Activated effector memory CD4-positive, alpha-beta T cell treated with anti-CD3 and anti-CD28 coated beads, Interleukin-2, amount 50 U/mL, for 16 hours (primary cell): ENCODE data around the gene SEMA3F.

ENCODE experiments used
- DNase-seq: peaks from one replicate; pipeline ENCODE4 v3.0.0-alpha.2; 2020

SEMA3F gene

DNA sequence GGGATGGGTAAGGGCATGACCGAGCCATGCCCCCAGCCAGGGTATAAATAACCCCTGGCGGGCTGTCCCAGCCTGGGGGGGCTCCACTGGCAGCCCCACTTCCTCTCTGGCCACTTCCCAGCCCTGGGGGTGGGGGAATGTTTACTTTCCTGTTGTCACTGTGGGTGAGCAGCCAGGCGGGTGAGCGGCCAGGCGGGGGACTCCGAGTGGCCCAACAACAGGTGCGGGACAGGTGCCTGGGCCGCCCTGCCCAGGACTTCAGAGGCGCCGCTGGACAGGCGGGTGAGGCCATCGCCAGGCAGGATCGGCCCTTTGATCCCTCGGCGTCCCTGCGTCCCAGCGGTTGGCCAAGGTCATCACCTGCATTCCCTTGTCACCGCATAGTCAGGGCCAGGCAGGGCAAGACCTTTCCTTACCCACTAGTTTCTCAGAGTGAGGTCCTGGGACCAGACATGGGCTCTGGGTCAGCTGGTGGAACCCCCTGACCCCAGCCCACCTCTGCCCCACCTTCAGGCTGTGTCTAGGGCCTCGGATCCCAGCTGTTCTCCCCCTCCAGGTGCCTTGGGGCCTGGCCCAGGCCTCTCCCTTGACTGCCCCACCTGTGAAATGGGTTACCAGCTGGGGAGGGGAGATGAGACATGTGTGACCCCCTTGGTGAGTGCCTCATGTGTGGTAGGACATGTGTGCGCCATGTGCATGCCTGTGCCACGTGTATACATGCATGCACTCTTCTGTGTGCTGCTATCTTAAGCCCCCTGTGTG is 16.6 kb downstream of the SEMA3F start:
- DNase-seq = no peak

- no peak for DNase-seq
Measured at GRCh38 chr3:50172626-50173220, 17.6 kb downstream of the SEMA3F start.

- DNase-seq = no peak
Measured at GRCh38 chr3:50173685-50174516, 18.8 kb downstream of the SEMA3F start.

DNA sequence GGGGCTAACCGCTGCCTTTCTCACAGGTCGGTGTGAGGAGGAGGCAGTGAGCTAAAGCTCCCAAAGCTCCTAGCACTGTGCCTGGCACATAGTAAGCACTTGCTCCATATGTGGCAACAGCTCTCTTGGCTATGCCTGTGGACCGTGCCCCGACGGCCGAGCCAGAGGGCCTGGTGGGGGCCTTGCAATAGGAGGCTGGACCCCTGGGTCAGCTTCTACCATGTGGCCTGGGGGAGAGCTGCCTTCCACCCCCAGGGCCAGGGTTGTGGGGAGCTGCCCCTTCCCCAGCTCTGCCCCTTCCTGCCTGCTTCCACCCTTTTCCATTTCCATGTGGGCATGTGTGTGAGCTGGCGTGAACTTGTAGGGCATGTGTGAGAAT is 19.4 kb downstream of the SEMA3F start:
- no peak for DNase-seq

DNA sequence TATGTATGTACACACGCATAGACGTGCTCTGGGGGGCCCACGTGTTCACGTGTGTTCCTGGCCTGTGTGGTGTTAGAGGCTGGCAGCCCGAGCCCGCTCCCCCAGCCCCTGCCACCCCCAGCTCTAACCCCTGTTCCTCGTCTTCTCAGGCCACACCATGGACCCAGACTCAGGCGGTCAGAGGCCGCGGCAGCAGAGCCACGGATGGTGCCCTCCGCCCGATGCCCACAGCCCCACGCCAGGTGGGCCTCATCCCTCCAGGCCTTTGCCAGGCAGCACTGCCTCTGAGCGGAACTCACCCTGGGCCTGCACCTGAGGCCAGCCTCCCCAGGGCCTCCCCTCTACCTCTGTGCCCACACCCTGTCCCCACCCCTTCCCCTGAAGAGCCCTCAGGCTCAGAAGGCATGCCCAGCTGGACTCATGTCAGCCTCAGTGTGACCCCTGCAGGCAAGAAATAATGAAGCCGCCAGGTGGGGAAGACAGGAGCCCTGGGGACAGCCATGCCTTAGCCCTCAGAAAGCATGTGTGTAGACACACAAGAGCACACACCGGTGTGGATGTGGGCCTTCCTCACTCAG is 19.9 kb downstream of the SEMA3F start:
- no peak for DNase-seq

DNA sequence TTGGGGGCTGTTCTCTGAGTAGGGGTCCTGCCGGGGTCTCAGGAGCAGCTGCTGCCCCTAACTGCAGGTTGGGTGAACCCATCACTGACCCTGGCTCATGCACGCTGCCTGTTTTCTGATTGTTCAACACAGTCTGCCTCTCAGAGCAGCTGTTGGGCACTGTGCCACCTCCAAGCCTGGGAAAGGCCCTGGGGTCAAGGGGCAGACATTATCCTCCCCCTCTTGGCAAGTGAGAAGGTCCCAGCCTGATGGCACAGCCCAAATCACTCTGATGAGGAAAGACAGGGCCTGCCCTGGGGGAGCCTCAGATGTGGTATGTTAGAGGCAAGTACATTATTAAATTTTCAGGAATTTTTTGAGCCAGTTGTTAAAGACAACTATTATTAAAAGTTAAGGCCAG is 22.2 kb downstream of the SEMA3F start:
- DNase-seq = no peak

GRCh38 chr3:50179710-50180109 is 24.6 kb downstream of the SEMA3F start:
- no peak for DNase-seq

GRCh38 chr3:50181985-50182384 is 26.9 kb downstream of the SEMA3F start:
- DNase-seq = no peak

DNA sequence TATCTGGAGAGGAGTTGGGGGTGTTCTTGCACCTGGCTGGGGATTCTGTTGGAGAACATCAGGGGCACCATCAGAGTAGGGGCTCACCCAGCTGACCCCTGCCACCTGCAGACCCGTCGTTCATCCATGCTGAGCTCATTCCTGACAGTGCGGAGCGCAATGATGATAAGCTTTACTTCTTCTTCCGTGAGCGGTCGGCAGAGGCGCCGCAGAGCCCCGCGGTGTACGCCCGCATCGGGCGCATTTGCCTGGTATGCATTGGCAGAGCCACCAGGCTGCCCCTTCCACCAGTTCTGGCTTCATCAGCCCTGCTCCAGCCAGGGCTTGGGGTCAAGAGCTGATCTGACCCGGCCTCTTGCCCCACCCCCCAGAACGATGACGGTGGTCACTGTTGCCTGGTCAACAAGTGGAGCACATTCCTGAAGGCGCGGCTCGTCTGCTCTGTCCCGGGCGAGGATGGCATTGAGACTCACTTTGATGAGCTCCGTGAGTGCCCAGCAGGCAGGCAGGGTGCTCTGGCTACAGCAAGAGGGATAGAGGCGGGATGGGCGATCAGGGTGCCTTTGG is 27.5 kb downstream of the SEMA3F start:
- no peak for DNase-seq

DNA sequence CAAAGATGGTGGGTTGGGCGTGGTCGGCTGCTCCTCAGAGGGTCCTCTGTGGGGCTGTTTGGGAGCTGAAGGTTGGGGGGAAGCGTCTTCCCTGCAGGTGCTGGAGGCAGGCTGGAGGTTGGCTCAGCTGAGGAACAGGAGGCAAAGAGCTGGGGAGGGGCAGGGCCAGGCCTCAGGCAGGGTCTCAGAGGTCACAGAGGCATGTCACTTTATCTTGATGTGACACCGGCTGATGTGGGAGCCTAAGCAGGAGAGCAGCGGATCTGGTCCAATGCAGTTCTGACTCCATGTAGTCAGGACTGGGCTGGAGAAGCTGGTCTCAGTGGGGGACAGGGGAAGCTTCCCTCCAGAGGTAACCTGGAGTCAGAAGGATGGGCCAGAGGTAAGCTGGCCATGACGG is 28.6 kb downstream of the SEMA3F start:
- no peak for DNase-seq

GRCh38 chr3:50184242-50184978 is 29.3 kb downstream of the SEMA3F start:
- DNase-seq = no peak

- no peak for DNase-seq
Measured at GRCh38 chr3:50185230-50185629, 30.1 kb downstream of the SEMA3F start.

DNA sequence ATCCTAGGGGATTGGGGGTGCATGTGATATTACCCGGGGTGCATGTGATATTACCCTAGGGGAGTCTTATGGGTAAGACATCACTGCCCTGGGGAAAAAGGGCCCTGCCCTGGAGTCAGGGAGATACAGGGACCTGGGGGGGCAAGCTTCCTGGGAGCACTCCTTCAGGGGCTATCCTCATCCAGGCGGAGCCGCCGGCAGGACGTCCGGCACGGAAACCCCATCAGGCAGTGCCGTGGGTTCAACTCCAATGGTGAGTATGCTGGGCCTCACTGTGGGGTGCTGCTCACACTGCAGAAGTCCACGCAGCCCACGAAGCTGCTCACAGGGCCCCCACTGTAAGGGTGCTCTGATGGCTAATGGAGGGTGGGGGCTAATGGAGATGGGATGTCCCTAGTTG is 31.0 kb downstream of the SEMA3F start:
- no peak for DNase-seq

GRCh38 chr3:50187750-50188149 is 32.6 kb downstream of the SEMA3F start:
- no peak for DNase-seq

GRCh38 chr3:50189274-50189673 is 34.1 kb downstream of the SEMA3F start:
- DNase-seq = no peak

- DNase-seq = no peak
Measured at GRCh38 chr3:50189989-50190388, 34.9 kb downstream of the SEMA3F start.

- DNase-seq = no peak
Measured at GRCh38 chr3:50190936-50191660, 36.0 kb downstream of the SEMA3F start, which contains the start of gene GNAT1. GNAT1 (plus strand) TSS chr3:50191610; CDS start chr3:50191726, 116 bp downstream.

DNA sequence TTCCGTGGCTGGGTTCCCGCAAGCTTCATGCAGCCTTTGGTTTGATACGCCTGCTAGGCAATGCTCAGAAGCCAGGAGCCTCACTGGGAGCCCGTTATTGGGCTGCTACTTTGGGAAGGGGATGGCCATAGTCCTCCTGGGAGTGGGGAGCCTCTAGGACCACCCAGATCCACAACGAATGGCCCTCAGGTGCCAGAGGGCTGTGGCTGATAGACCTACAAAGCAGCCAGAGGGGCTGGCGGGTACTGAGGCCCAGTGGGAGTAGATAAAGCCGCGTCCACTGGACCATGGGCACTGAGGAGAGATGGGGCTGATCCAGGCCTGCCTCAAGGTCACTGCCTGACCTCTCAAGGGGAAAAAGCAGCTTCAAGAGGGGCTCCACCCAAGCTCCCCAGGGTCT is 37.0 kb downstream of the SEMA3F start:
- no peak for DNase-seq

DNA sequence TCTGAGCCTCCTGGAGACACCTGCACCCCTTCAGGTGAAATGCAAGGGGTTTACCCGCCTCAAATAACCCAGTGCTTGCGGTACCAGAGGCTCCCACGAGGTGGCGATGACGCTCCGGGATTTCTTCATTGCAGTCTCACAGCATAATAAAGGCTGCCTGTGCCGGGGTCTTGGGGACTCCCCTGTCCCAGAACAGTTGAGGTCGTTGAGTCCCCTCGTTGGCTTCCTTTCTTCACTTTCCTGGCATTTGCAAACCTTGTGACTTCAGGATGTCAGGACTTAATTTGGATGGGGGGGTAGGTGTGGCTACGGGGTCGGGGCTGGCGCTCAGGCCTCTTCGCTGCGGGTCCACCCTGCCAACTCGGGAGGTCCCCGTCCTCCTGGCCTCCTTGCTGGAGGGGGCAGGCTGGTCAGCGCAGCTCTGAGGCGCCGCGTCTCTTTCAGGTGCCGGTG is 37.6 kb downstream of the SEMA3F start:
- peak; percentile 93 for DNase-seq

DNA sequence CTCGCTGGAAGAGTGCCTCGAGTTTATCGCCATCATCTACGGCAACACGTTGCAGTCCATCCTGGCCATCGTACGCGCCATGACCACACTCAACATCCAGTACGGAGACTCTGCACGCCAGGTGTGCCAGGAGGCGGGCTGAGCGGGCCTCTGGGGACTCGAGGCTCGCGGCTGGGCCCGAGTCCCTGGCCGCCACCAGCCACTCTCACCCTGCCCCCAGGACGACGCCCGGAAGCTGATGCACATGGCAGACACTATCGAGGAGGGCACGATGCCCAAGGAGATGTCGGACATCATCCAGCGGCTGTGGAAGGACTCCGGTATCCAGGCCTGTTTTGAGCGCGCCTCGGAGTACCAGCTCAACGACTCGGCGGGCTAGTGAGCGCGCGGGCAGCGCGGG is 38.2 kb downstream of the SEMA3F start:
- DNase-seq = no peak

DNA sequence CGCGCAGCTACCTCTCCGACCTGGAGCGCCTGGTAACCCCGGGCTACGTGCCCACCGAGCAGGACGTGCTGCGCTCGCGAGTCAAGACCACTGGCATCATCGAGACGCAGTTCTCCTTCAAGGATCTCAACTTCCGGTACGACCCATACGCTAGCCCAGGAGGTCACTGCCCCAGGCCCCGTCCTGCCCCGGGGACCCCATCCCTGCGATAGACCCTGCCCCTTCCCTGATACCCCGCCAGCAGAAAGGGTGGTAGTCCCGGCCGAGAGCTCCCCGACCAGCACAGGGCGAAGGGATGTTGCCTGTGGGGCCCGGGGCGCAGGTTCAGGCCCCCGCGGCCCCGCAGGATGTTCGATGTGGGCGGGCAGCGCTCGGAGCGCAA is 38.6 kb downstream of the SEMA3F start:
- no peak for DNase-seq
